ENCODE results near the gene NLRP8. TPM values are rescaled to one million over a fixed set of nuclear protein-coding genes. Genes with fewer than 3 reads are reported as not detected.

Gene NLRP8
- total and polyA plus RNA-seq, 2 of the 4 experiments (the other 2 are of a cell fraction): not detected

DNA sequence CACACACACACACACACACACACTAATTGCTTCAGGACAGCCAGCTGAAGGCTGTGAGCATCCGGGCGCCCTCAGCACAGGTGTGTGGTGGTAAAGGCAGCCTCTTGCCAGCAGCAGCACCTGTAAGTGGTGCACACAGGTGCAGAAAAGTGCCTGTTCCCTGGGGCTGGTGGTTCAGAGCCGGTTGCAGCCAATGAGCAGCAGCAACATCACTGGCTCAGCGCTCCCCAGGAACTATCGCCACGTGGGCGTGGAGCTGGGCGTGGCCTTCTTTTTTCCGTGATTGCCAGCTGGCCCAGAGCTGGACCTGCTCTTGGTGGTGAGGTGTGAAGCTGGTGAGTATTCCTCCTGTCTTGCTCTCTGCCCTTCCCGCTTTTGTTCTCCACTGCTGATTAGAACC is 38.9 kb downstream of the NLRP8 start, which contains the start of gene NLRP5:
TSS of gene NLRP5 (plus strand) at position 289 of the 400 bp plus-strand sequence.
- WGBS, 2 experiments (ENCODE audit: extremely low coverage in 2 of 2, insufficient read length in 1 of 2): 14% methylated on average over 2 of the region's 10 CpGs; no CpG with 5 or more reads in 1 of the 2 experiments
- POLR2A ChIA-PET (ENCODE audit: unreplicated experiment): no interaction called here
- no peak for DNase-seq
- Histone ChIP-seq H3K4ac (ENCODE audit: low read depth, low read length) (no peak within 1 kb of the TSS), H2AK5ac (ENCODE audit: low read depth, low read length) (no peak within 1 kb of the TSS), H2BK120ac (ENCODE audit: low read depth, low read length) (no peak within 1 kb of the TSS), H3K4me3 (ENCODE audit: insufficient read depth, low read depth, low read length) (no peak within 1 kb of the TSS), H4K5ac (ENCODE audit: low read depth, low read length) (no peak within 1 kb of the TSS), H2AFZ (replicated peaks; ENCODE audit: low read length, poor library complexity) (peak within 1 kb of the TSS; percentile 58), H3K9me3 (ENCODE audit: control insufficient read depth, insufficient read depth, low read length) (peaks cover 22% of the 10 kb centered on the region), H3K14ac (replicated peaks; ENCODE audit: low read depth, low read length) (no peak within 1 kb of the TSS), H2BK15ac (ENCODE audit: low read depth, low read length) (no peak within 1 kb of the TSS), H4K8ac (ENCODE audit: low read depth in 2 of 2, low read length in 2 of 2) (no peak within 1 kb of the TSS), H3K27me3 (ENCODE audit: control insufficient read depth, insufficient read depth, low read length) (no peaks in the 10 kb centered on the region), H2BK5ac (ENCODE audit: low read depth, low read length, poor library complexity, severe bottlenecking) (no peak within 1 kb of the TSS), H2BK20ac (ENCODE audit: low read depth, low read length) (no peak within 1 kb of the TSS), H3K4me2 (ENCODE audit: low read depth, low read length) (no peak within 1 kb of the TSS), H3K36me3 (ENCODE audit: control insufficient read depth, insufficient read depth, low read length) (no peaks in the 10 kb centered on the region), H3K18ac (ENCODE audit: low read depth, low read length) (no peak within 1 kb of the TSS), H3K27ac (ENCODE audit: insufficient read depth, low read length) (no peak within 1 kb of the TSS), H4K20me1 (ENCODE audit: insufficient read depth, low read length) (no peaks in the 10 kb centered on the region), H3K9me1 (ENCODE audit: insufficient read depth, low read length) (no peaks in the 10 kb centered on the region), H2AK9ac (replicated peaks; ENCODE audit: low read depth, low read length, poor library complexity) (no peak within 1 kb of the TSS), H3K23ac (ENCODE audit: low read depth, low read length) (no peak within 1 kb of the TSS), H3K4me1 (ENCODE audit: control insufficient read depth, insufficient read depth, low read length) (no peaks in the 10 kb centered on the region), H3K9ac (ENCODE audit: low read depth, low read length) (no peak within 1 kb of the TSS), H3K79me1 (ENCODE audit: low read depth in 1 of 2, low read length in 2 of 2) (no peaks in the 10 kb centered on the region), H4K91ac (ENCODE audit: insufficient read depth, low read depth, low read length) (no peak within 1 kb of the TSS), H3K56ac (ENCODE audit: extremely low read depth, insufficient read depth, low read length) (no peak within 1 kb of the TSS)
- no TSS peak for BruUV-seq (replicated peaks)
- no peak for ATAC-seq (ENCODE audit: low read depth)
- intact Hi-C loops (cut with micrococcal nuclease) (no loop called here), dilution Hi-C loops (cut with HindIII; ENCODE audit: low sequenced_read_pairs, unreplicated experiment) (no loop called here), in situ Hi-C loops (cut with MboI; ENCODE audit: low sequenced_read_pairs) (no loop called here)
- CTCF ChIA-PET: no interaction called here
- TF ChIP-seq CHD1 (IDR thresholded peaks at IDR 0.05; ENCODE audit: low read depth, low read length) (no peak), MAFK (IDR thresholded peaks at IDR 0.05; ENCODE audit: low read depth, low read length) (no peak), CEBPB (IDR thresholded peaks at IDR 0.05; ENCODE audit: low read depth, low read length) (no peak), SMC3 (IDR thresholded peaks at IDR 0.05; ENCODE audit: low read depth, low read length) (no peak), POLR2A (IDR thresholded peaks at IDR 0.05; ENCODE audit: low read depth, low read length) (no peak), FOS (IDR thresholded peaks at IDR 0.05; ENCODE audit: low read depth, low read length) (no peak), ELK1 (IDR thresholded peaks at IDR 0.05; ENCODE audit: borderline replicate concordance, low read depth, low read length) (no peak), BHLHE40 (IDR thresholded peaks at IDR 0.05; ENCODE audit: low read depth, low read length) (no peak), NFE2L2 (IDR thresholded peaks at IDR 0.05; ENCODE audit: low read depth, low read length) (no peak), RCOR1 (IDR thresholded peaks at IDR 0.05; ENCODE audit: insufficient replicate concordance, low read length) (no peak), RFX5 (IDR thresholded peaks at IDR 0.05; ENCODE audit: low read depth, low read length) (no peak), MAZ (IDR thresholded peaks at IDR 0.05; ENCODE audit: borderline replicate concordance, low read depth, low read length) (no peak), MXI1 (IDR thresholded peaks at IDR 0.05; ENCODE audit: borderline replicate concordance, low read depth, low read length) (no peak)
- TF ChIP-seq, protein P1, sequence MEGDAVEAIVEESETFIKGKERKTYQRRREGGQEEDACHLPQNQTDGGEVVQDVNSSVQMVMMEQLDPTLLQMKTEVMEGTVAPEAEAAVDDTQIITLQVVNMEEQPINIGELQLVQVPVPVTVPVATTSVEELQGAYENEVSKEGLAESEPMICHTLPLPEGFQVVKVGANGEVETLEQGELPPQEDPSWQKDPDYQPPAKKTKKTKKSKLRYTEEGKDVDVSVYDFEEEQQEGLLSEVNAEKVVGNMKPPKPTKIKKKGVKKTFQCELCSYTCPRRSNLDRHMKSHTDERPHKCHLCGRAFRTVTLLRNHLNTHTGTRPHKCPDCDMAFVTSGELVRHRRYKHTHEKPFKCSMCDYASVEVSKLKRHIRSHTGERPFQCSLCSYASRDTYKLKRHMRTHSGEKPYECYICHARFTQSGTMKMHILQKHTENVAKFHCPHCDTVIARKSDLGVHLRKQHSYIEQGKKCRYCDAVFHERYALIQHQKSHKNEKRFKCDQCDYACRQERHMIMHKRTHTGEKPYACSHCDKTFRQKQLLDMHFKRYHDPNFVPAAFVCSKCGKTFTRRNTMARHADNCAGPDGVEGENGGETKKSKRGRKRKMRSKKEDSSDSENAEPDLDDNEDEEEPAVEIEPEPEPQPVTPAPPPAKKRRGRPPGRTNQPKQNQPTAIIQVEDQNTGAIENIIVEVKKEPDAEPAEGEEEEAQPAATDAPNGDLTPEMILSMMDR (conservative IDR thresholded peaks at IDR 0.05; ENCODE audit: low read depth, low read length): no peak
- TF ChIP-seq, protein P2, sequence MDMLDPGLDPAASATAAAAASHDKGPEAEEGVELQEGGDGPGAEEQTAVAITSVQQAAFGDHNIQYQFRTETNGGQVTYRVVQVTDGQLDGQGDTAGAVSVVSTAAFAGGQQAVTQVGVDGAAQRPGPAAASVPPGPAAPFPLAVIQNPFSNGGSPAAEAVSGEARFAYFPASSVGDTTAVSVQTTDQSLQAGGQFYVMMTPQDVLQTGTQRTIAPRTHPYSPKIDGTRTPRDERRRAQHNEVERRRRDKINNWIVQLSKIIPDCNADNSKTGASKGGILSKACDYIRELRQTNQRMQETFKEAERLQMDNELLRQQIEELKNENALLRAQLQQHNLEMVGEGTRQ (IDR thresholded peaks at IDR 0.05; ENCODE audit: low read depth, low read length): no peak
